Gastrocnemius medialis (tissue), 4 donors: ENCODE results near the gene BCL7A.

Experiments
- CTCF ChIP-seq, 5 experiments: fragments of 450-650 bp in 3 of 5; fragments of 200-600 bp in 2 of 5; sonication (generic) in 2 of 5; IDR thresholded peaks in 4 of 5; conservative IDR thresholded peaks in 1 of 5; 1 replicate in 4 of 5; 2 replicates in 1 of 5; pipeline ENCODE4 v1.5.1; 2016 to 2019; ENCODE audit warnings: antibody characterized with exemption in 5 of 5, mild to moderate bottlenecking in 3 of 5, moderate library complexity in 3 of 5
- POLR2A ChIP-seq, 2 donors: fragments of 450-650 bp; IDR thresholded peaks; one replicate each; pipeline ENCODE4 v1.6.1; 2017; ENCODE audit warnings: antibody characterized with exemption in 2 of 2, mild to moderate bottlenecking in 2 of 2, moderate library complexity in 2 of 2

GRCh38 chr12:122028165-122028904 is 6.7 kb downstream of the BCL7A start:
- TF ChIP-seq CTCF (IDR thresholded peaks at IDR 0.05 in 4 of 5, conservative IDR thresholded peaks at IDR 0.05 in 1 of 5) (no peak), POLR2A (IDR thresholded peaks at IDR 0.05) (no peak)
